Measurements from ENCODE around the gene ARHGAP1. TPM values are rescaled to one million over a fixed set of nuclear protein-coding genes. Genes with fewer than 3 reads are reported as not detected.

ARHGAP1 gene
- total and polyA plus RNA-seq, 2 donors (not counting 3 experiments of a cell fraction or from before 2014, with no cell fraction given): 30.9 to 58.2 TPM

DNA sequence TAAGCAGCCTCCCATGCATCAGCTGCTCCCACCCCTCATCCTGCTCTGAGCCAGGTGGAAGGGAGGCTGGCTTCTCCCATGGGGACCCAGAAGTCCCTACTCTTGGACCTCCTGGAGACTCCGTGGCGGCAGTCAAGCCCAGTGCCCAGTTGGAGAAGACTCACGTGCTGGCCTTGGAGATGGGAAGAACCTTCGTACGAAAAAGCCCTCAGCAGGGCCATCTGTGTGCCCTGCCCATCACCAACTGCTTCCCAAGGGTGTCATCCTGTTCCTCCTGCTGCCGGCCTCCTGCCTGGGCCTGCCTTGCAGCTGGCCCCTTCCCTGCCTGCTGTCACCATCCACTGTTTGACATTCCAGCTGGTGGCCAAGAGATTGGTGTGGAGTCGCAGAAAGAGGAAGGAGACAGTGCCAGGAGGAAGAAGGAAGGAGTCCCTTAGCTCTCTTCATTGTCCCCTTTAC, 28.0 kb downstream of the ARHGAP1 start:
- Histone ChIP-seq H2AFZ (ENCODE audit: low read depth, low read length) (no peak overlapping the region), H3K9me3 (replicated peaks; ENCODE audit: control insufficient read depth, insufficient read depth, low read length) (no peaks in the 10 kb centered on the region), H3K27ac (ENCODE audit: insufficient read depth, low read depth, low read length) (no peak overlapping the region), H3K4me3 (replicated peaks in 1 of 3; ENCODE audit: insufficient read depth in 1 of 3, low read depth in 1 of 3, low read length in 3 of 3) (no peak overlapping the region), H3K27me3 (ENCODE audit: control insufficient read depth in 2 of 2, insufficient read depth in 2 of 2, low read length in 2 of 2) (no peaks in the 10 kb centered on the region), H3K79me2 (ENCODE audit: control insufficient read depth, insufficient read depth, low read length) (no peaks in the 10 kb centered on the region), H3K36me3 (ENCODE audit: control insufficient read depth in 2 of 2, extremely low read depth in 1 of 2, insufficient read depth in 2 of 2, low read length in 2 of 2) (peaks cover 13 to 37% of the 10 kb centered on the region in 2 experiments), H4K20me1 (replicated peaks; ENCODE audit: control insufficient read depth, extremely low read depth, insufficient read depth, low read length) (no peaks in the 10 kb centered on the region), H3K4me2 (ENCODE audit: insufficient read depth, low read length) (no peak overlapping the region), H3K9me1 (replicated peaks; ENCODE audit: control insufficient read depth, extremely low read depth, insufficient read depth, low read length) (no peaks in the 10 kb centered on the region), H3K4me1 (ENCODE audit: control insufficient read depth, extremely low read depth, insufficient read depth, low read length) (no peaks in the 10 kb centered on the region), H3K9ac (replicated peaks; ENCODE audit: extremely low read depth, insufficient read depth, low read length) (no peak overlapping the region)
- POLR2A ChIA-PET: no interaction called here
- FAIRE-seq: no peak
- TF ChIP-seq JUN (IDR thresholded peaks at IDR 0.05; ENCODE audit: borderline replicate concordance, insufficient read depth, insufficient read length, low read depth) (no peak), EZH2 (IDR thresholded peaks at IDR 0.05; ENCODE audit: borderline replicate concordance, low read depth, low read length, severe bottlenecking) (no peak), POLR2A (IDR thresholded peaks at IDR 0.05; ENCODE audit: low read depth, low read length) (no peak), GATA2 (IDR thresholded peaks at IDR 0.05; ENCODE audit: insufficient read depth, insufficient read length, low read depth, low read length) (no peak), FOS (IDR thresholded peaks at IDR 0.05; ENCODE audit: borderline replicate concordance, insufficient read depth, low read length) (no peak), CTCF (IDR thresholded peaks at IDR 0.05; ENCODE audit: extremely low read depth in 1 of 2, insufficient read depth in 1 of 2, low read depth in 1 of 2, low read length in 2 of 2) (no peak), POLR2AphosphoS5 (IDR thresholded peaks at IDR 0.05; ENCODE audit: insufficient read depth, low read depth, low read length) (no peak), MYC (IDR thresholded peaks at IDR 0.05; ENCODE audit: low read depth, low read length) (no peak)
- TF ChIP-seq, protein P1, sequence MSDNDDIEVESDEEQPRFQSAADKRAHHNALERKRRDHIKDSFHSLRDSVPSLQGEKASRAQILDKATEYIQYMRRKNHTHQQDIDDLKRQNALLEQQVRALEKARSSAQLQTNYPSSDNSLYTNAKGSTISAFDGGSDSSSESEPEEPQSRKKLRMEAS (IDR thresholded peaks at IDR 0.05; ENCODE audit: insufficient read depth, insufficient read length): no peak
- DNase-seq (ENCODE audit: low read depth, low spot score): no peak
- dilution Hi-C loops (cut with MboI; ENCODE audit: extremely low pct_ligation_motif_present, low sequenced_read_pairs): no loop called here
- BruUV-seq (replicated peaks): TSS peak; percentile 31
- intact Hi-C loops (cut with micrococcal nuclease): no loop called here
- CTCF ChIA-PET: no interaction called here
